DMS79 treated with DMSO at 0.1 percent for 48 hours (cell line): ENCODE measurements around the gene STX18.

ENCODE experiments used
- DNase-seq: peaks from one replicate; lab custom pipeline; 2025; lab: John Stamatoyannopoulos, UW

Gene STX18

DNA sequence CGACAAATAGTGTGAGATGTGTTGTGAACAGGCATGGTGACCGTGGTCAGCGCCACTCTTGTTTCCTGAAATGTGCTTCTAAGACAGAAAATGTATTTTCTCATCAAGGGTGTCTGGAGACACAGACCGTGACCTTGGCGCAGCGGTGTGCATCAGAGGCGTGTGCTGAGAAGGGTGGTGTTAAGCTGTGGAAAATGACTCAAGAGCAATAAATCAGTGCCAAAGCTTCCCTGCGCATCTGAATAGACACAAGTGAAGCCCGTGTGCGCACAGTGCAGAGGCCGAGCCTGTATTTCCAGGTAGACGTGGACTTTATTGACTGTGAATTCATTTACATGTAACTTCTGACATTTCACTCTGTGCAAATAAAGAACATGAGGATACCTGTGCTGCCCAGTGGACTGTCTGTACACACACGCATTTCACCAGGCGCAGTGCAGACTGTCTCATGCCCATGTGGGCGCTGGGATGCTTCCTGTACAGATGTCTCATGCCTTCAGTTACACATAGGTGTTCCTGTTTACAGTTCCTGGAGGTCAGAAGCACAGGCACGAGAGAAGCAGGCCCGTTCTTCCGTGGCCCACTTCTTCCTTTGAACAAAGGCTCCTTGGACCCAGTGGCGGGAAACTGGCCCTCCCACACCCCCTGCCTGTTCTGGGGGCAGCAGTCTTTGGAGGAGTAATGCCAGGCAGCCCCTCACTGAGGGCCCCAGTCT, 123.0 kb downstream of the STX18 start:
- no peak for DNase-seq

DNA sequence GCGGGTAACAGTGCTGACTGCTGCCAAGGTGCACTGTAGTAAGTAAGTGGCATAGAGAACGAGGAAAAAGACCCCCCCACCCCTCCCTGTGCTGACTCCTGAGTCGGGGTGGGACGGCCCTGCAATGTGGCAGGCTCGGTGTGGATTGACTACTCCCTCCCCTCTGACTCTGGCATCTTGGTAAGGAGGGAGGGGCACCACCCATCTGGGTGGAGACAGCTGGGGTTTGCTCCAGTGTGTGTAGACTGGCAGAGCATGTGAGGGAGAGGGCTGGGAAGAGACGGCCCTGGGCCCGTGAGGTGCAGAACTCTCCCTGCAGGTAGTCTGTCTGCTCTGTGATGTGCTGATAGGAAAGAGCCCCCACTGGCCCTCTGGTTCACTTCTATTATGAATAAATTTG, 124.0 kb downstream of the STX18 start:
- DNase-seq: no peak

DNA sequence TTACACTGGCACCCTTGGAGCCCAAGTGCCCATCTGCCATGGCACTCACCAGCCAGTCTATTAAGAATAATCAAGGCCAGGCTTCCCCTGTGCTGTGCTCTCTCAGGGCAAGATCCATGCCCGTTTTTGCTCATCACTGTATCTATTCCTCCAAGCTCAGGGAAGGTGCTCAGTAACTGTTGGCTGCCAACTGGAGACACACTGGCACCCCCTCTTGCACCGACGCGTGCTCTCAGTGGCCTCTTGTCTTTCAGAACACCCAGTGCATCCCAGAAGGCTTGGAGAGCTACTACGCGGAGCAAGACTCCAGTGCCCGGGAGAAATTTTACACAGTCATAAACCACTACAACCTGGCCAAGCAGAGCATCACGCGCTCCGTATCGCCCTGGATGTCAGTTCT, 124.9 kb downstream of the STX18 start:
- DNase-seq: peak; percentile 19

DNA sequence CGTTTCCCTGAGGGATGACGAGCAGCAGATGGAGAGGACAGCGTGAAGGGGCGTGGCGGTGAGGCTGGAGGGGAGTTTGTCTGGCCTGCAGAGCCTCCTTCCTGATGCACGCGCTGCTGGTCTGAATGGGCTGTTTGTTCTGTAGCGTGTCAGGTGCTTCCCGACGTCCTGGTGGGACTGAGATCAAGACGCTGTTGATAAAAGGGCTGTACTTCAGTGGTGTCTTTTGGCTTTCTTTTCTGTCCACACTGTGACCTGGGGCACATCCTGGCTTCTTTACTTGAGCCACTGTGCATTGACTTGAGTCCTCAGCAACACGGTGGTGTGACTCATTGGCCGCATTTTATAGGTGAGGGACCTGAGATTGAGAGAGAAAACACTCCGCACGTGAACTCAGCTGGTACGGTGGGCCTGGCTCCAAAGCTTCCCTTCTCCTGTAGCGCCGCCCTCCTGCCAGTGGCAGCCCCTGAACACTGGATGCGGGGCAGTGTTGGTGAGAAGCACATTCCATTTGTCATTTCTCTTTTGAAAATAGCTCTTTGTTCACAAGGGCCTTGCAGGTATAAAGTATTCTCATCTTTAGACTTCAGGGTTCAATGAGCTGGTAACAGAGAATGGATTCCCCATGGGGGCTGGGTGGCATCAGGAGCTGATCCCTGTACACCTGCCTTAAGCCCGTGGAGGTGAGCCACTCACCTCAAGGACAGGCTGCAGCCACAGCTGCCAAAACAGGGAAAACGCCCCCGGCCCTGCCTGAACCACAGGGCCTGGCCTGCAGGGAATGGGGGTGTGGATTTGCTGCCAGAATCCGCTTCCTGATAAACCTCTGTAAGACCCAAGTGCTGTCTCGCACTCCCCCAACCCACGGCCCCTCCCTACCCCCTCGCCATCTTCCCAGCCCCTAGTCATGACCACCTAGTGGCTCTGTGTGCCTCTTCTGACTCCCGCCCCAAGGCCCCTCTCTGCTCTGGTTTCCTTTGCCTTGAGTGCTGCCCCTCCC, 125.7 kb downstream of the STX18 start:
- DNase-seq: peak; percentile 68

DNA sequence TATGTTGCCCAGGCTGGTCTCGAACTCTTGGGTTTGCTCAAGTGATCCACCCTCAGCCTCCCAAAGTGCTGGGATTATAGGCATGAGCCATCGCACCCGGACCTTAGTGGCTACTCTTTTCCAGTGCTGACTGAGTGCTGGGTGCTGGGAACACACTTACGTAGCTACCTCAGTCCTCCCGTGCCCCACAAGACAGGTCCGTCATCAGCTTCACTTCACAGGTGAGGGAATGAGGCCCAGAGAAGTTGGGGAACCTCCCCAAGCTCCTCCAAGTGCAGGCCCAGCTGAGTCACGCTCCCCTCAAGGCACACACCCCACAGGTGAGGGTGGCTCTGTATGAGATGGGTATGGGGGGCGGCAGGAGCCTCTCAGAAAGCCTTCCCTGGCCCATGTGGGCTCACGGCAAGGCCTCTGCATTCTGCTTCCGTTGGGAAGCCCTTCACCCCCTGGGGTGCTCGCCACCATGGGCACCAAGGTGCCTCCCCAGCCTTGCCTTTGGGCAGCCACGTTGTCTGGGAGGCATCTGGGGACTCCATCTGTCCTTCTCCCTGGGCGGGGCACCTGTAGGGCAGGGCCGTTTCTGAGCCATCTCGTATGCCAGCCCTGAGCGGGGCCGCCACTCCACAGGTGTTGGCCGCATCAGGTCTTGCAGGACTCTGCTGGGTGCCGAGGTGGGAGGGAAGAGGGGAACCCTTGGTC, 126.6 kb downstream of the STX18 start:
- no peak for DNase-seq

DNA sequence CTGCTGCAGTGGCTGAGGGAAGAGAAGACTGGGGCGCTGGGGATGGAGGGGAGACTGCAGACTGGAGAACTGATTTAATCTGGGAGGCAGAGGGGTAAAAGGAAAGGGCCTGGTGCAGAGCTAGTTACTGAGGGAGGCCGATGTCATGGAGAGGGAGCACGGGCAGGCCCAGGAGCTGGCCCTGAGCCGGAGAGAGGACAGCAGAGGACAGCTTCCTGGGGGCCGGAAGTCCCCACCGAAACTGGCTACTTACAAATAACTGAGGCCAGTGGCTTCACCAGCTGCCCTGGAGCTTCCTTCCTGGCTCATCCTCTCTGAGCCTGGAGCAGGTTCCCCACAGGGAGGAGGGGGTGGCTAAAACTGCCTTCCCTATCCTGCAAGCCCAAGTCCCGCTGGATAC, 128.0 kb downstream of the STX18 start:
- no peak for DNase-seq

DNA sequence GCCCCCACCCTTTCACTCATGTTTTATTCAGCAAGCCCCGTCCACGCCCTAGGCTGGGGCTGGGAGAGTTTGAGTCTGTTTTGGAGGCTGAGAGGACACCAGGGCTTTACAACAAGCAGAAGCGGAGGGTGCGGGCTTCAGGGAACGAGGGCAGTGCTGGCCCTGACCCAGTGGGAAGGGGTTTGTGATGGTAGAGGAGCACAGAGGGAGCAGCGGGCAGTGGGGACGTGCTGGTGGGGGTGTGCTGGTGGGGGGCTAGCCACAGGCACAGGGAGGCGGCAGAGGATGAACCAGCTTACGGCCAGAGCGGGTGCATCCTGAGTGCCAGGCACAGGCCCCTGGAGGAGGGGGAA, 128.5 kb downstream of the STX18 start:
- no peak for DNase-seq

DNA sequence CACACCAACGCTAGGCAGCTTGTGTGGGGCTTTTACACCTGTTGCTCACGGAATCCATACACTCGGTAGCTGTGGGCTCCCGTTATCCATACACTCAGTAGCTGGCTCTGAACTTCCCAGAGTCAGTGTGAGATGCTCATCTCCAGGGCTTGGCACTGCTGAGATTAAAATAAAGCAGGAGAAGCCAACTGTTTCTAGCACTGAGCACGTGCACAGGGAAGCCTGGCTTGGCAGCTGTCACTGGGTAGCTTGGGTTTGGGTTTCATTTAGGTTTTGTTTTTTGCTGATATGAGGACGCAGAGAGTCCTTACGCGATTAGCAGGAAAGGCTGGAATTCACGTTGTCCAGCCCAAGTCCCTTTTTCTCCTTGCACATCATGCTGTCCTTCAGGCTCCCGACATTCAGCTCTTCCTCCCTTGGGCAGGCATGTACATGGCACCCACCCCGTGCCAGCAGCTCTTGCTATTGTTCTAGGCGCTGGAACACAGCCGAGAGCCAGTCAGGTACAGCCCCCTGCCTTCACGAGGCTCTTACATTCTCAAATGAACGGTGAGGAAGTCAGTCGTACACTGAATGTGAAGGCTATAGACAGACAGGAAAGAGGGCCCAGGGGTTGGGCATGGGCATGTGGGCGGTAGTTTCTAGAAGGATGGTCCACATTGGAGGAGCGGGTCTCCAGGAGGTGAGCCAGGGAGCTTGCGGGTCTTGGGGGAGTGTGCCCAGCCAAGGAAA, 129.0 kb downstream of the STX18 start:
- no peak for DNase-seq

DNA sequence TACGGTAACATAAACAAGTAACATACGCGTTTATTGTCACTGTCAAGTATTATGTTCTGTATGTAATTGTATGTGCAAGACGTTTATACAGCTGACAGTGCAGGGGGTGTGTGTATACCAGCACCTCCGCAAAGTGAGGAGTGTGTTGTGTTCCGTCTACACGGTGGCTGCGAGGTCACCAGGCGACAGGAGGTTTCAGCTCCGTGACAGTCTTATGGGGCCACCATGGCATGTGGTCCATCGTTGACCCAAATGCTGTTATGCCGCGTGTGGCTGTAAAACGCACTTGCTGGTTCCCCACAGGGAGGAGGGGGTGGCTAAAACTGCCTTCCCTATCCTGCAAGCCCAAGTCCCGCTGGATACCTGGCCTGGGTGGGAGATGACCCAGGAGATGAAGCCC, 129.9 kb downstream of the STX18 start:
- no peak for DNase-seq

DNA sequence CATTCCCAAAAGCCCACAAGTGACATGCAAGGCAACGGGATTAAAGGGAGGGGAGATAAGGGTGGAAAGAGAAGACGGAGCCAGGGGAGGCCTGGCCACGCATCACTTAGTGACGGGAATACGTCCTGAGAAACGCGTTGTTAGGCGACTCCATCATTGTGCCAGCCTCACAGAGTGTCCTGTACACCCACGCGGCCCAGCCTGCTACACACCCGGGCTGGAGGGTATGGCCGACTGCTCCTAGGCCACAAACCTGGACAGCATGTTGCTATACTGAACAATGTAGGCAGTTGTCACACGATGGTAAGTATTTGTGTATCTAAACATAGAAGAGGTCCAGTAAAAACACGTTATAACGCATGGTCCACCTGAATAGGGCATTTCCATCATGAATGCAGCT, 131.6 kb downstream of the STX18 start:
- no peak for DNase-seq

DNA sequence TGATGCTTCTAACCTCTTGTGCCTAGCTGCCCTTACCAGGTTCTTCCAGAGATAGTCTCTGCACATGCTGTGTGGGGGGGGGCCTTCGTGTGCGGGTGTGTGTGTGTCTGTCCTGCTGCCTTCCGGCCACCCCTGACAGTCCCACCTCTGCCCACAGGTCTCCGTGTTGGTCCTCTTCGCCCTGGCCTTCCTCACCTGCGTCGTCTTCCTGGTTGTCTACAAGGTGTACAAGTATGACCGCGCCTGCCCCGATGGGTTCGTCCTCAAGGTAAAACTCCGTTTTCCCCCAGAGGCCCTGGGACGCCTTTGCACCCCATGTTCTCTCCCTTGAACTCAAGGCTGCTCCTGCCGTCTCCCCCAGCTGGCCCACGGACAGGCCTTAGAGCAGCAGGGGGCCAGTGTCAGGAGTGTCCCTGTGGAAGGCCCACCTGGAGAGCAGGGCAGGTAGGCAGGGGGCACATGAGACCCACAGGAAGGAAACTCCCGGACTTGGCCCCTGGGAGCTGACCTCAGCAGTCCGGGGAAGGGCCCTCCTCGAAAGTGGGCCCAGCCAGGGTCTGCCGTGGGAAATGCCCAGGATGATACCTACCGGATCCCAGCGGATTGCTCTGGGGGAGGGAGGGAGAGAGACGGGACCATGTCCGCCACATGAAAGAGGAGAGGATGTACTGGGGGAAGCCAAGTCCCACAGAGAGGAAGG, 132.3 kb downstream of the STX18 start:
- no peak for DNase-seq

DNA sequence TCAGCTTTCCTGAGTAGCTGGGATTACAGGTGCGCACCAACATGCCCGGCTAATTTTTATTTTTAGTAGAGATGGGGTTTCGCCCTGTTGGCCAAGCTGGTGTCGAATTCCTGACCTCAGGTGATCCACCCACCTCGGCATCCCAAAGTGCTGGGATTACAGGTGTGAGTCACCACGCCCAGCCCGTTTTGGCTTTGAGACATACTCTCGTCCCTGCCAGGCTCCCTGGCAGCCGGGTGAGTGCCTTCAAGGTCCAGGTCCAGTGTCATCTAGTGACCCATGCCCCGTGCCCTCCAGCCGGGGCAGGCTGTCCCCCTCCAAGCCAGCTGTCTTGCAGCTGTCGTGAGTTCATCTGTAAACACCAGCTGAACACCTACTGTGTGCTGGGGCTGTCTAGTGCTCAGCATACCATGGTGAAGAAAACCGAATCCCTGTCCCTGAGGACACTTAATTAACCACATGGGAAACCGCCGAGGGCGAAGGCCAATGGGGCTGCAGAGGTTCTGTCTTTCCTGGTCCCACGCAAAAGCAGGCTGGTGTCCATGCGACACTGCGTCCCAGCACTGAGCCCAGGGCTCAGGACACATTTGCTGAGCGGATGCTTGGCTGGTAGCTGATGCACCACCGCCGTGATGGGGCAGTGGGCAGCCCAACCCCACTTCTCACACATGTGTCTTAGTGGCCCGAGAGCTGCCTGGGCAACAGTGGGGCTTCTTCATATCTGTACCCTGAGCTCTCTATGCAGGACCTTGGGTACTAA, 133.1 kb downstream of the STX18 start:
- no peak for DNase-seq

DNA sequence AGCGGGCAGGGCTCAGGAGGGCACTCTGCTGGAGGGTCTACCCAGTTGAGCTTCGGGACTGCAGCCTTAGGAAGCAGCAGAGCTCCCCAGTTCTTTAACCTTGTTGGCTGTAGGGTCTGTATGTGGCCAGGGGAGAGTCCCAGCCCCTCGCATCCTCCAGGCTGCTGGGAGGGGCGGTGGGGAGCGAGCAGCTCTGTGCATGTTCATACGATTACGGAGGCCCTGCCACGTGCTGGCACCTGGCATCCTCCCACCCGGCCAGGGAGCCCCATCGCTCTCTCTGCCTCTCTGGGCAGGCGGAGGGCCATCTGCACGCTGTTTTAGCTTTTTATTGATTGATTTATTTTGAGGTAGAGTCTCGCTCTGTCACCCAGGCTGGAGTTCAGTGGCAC, 133.7 kb downstream of the STX18 start:
- no peak for DNase-seq

DNA sequence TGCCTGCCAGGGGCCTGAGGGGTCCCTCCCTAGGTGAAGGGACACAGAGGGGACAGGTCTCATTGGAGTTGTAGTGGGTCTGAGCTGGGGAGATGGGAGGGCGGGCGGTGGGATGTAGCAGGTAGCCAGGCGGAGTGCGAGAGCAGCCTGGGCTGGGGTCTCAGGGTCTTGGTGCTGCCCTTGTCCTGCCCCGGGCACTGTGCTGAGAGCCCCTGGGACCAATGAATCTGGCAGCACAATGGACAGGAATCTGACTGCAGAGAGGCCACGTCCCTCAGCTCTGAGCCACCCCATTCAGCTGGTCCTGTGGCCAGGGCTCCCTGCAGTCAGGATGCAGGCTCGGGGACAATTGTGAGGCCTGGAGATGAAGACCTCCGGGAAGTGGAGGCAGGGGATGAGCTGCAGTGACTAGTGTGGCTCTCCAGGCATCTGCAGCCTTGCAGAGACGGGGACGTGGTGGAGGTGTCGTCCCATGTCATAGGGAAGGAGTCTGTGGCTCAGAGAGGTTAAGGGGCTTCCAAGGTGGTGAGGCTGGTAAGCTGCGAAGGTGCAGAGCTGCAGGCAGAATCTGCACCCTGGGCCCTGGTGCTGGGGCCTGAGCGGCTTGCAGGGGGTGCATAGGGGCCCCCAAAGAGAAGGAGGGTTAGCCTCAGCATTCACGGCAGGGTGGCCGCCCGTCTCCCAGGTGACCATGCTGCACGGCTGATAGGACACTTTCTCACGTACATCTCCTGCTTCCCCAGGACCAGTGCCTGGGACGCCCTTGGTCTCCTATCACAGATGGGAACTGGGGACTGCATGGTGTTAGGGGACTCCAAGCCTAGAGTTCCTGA, 134.3 kb downstream of the STX18 start:
- DNase-seq: no peak

DNA sequence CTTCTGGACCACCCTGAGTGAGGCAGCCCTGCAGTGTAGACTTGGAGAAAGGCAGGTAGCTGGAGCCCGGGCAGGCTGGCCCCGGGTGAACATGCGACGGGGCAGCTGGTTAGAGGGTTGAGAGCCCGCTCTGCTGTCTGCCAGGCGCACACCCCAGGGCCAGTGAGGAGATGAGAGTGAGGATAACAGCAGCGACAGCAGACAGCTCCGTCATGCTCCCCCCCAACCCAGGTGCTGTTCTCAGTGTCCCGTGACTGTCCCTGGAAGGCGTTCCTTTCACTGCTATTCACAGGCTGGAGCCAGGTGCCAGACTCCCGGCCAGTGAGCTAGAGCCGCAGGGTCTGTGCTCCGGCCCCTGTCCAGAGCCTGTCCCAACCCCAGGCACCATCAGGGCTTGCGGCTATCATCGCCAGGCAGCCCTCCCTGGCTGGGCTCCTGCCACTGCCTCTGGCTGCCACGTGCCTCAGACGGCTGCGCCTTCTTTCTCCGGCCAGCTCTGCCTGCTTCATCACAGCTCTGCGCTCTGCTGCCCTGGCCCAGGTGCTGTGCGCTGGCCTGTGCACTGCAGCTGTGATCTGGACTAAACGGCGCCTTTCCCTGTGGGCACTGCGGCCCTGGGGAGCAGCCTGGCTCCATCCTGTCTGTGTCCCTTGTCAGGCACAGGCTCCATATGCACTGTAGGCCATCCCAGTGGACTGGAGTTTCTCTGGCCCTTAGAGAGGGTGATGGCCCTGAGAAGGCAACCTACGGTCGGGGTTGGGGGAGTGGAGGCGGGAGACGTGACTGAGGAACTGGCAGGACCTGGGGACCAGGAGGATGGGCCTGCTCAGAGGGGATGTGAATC, 135.2 kb downstream of the STX18 start:
- DNase-seq: no peak

DNA sequence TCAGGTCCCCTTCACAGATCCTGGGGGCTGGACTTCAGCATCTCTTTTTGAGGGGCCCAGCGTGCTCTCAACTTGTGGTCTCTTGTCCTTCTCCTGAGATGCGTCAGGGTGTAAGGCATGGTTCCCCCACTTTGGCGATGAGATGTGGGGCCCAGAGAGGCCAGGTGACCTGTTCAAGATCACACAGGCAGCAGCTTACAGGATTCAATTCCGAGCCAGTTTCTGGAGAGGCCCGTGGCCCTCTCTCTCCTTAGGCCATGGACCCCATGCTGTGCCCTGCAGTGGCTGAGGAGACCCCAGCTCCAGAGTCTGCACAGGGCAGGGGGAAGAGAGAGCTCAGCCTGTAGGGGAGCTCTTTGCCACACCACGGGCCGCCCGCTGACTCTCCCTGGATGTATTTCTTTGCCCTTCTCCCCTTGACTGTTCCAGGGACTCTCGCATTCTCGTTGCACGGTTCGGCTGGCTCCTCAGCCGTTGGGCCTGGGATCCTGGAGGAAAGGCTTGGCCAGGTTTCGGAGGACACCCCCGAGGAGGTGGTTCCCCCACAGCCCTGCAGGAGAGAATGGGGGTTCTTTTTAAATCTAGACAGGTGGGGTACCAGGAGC, 136.4 kb downstream of the STX18 start:
- DNase-seq: no peak

DNA sequence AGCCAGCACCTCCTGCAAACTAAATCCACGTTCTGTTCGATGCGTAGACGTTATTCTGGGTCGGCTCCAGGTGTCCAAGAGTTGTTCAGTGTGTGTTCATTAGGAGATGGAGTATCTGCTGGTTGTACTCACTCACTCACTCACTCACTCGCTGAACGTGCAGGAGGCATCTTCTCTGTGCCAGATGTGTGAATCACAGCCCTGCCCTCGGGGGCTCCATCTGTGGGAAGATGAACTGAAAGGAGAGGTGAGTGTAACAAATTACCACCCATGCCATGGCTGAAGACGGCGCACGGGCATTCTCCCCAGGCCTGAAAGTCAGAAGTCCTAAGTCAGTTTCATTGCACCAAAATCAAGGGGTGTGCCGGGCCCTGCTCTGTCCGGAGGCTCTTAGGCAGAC, 138.9 kb downstream of the STX18 start:
- DNase-seq: no peak

DNA sequence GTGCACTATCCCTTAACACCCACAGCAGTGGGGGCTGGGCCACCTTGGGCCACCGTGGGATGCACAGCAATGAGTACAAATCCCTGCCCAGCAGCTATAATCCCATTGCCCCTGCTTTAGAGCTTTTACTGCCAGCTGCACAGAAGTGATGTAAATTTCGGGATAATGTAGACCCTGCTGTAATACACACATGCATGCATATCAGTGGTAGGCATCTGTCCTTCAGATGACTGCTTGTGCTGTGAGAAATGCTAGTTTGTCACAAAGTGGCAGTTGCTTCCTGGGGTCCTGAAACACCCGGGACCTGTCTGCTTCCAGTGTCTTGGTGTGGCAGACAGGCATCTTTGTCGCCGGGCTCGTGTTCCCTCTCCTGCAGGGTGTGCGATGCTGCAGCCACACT, 140.8 kb downstream of the STX18 start:
- no peak for DNase-seq
